Measurements from ENCODE around the gene NNMT. TPM values are rescaled to one million over a fixed set of nuclear protein-coding genes. Genes with fewer than 3 reads are reported as not detected.

The NNMT gene
- total RNA-seq, 1 experiment from 2014 or later, result not detected

DNA sequence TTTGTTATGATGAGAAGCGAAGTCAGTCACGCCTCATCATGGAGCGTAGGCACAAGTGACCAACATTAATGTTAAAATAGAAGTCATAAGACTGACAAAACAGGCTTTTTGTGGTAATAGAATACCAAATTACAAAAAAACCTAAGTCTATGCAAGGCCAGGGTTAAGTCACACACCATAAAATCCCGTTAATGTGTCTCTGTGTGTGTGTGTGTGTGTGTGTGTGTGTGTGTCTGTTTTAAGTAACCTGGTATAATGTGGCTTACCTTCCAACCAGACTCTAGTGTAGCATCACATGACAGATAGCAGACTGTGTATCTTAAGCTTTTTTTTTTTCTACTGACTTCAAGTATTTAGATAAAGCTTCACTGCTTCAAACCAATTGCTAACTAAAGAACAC lies 66.1 kb downstream of the NNMT start:
- ChIA-PET POLR2A (no interaction called here), RAD21 (ENCODE audit: low non-redundant PET in 1 of 2, low total read pairs in 2 of 2, uncharacterized antibody in 2 of 2, unreplicated experiment in 2 of 2) (no interaction called here), CTCF (no interaction called here)
- no TSS peak for BruUV-seq (replicated peaks)
- H3K27me3 ChIP-seq (ENCODE audit: insufficient read depth, low read length), result peaks cover 7% of the 10 kb centered on the region; the same call in 1 of the 2 replicates
- TF ChIP-seq ELF1 (IDR thresholded peaks at IDR 0.05; ENCODE audit: borderline replicate concordance, low read depth) (no peak), EZH2phosphoT487 (IDR thresholded peaks at IDR 0.05; ENCODE audit: borderline replicate concordance) (no peak), SP1 (IDR thresholded peaks at IDR 0.05; ENCODE audit: low read depth) (no peak), EZH2 (IDR thresholded peaks at IDR 0.05) (no peak), FOSL1 (IDR thresholded peaks at IDR 0.05; ENCODE audit: low read depth) (no peak), TCF7L2 (IDR thresholded peaks at IDR 0.05; ENCODE audit: borderline replicate concordance, extremely low read depth, insufficient read depth, insufficient read length) (no peak), CBX3 (IDR thresholded peaks at IDR 0.05; ENCODE audit: low read depth) (no peak)
- TF ChIP-seq, protein P1, sequence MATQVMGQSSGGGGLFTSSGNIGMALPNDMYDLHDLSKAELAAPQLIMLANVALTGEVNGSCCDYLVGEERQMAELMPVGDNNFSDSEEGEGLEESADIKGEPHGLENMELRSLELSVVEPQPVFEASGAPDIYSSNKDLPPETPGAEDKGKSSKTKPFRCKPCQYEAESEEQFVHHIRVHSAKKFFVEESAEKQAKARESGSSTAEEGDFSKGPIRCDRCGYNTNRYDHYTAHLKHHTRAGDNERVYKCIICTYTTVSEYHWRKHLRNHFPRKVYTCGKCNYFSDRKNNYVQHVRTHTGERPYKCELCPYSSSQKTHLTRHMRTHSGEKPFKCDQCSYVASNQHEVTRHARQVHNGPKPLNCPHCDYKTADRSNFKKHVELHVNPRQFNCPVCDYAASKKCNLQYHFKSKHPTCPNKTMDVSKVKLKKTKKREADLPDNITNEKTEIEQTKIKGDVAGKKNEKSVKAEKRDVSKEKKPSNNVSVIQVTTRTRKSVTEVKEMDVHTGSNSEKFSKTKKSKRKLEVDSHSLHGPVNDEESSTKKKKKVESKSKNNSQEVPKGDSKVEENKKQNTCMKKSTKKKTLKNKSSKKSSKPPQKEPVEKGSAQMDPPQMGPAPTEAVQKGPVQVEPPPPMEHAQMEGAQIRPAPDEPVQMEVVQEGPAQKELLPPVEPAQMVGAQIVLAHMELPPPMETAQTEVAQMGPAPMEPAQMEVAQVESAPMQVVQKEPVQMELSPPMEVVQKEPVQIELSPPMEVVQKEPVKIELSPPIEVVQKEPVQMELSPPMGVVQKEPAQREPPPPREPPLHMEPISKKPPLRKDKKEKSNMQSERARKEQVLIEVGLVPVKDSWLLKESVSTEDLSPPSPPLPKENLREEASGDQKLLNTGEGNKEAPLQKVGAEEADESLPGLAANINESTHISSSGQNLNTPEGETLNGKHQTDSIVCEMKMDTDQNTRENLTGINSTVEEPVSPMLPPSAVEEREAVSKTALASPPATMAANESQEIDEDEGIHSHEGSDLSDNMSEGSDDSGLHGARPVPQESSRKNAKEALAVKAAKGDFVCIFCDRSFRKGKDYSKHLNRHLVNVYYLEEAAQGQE (IDR thresholded peaks at IDR 0.05; ENCODE audit: low read depth), result no peak
- ATAC-seq (no peak), DNase-seq (ENCODE audit: low read depth, low spot score) (no peak)
- no peaks in the 10 kb centered on the region for H3K9me3 ChIP-seq (ENCODE audit: control insufficient read depth in 1 of 2, insufficient read depth in 1 of 2, low read depth in 1 of 2, low read length in 2 of 2)
- no peak overlapping the region for H3K27ac ChIP-seq (ENCODE audit: low read depth, low read length)
- H4K20me1 ChIP-seq (ENCODE audit: insufficient read depth), result no peaks in the 10 kb centered on the region
- intact Hi-C loops (cut with micrococcal nuclease), result no loop called here
- H3K9ac ChIP-seq (ENCODE audit: low read length), result no peak overlapping the region
- H3K4me3 ChIP-seq (replicated peaks in 1 of 2; ENCODE audit: low read depth in 1 of 2, low read length in 2 of 2), result no peak overlapping the region
- H2AFZ ChIP-seq (ENCODE audit: low read depth, low read length, poor library complexity, severe bottlenecking), result no peak overlapping the region
- no peaks in the 10 kb centered on the region for H3K9me2 ChIP-seq (ENCODE audit: insufficient read depth)
- H3K36me3 ChIP-seq (ENCODE audit: control insufficient read depth in 1 of 2, insufficient read depth in 2 of 2, low read length in 2 of 2), result no peaks in the 10 kb centered on the region
- no peak overlapping the region for H3K4me2 ChIP-seq (ENCODE audit: low read length)
- no peaks in the 10 kb centered on the region for H3K79me2 ChIP-seq (ENCODE audit: insufficient read depth, low read length)
- peaks cover 0 to 11% of the 10 kb centered on the region in 2 experiments; a peak in 2 of 4 replicates for H3K4me1 ChIP-seq (ENCODE audit: control insufficient read depth in 1 of 2, insufficient read depth in 2 of 2, low read length in 2 of 2)

All from HCT116 (cell line).